Measurements from ENCODE around the gene GTF2B.
"Not testable (repeated sequence)": the region's sequence is repeated elsewhere in the genome, so short reads cannot be mapped to it uniquely, and the experiment has no call there.

GTF2B gene

DNA sequence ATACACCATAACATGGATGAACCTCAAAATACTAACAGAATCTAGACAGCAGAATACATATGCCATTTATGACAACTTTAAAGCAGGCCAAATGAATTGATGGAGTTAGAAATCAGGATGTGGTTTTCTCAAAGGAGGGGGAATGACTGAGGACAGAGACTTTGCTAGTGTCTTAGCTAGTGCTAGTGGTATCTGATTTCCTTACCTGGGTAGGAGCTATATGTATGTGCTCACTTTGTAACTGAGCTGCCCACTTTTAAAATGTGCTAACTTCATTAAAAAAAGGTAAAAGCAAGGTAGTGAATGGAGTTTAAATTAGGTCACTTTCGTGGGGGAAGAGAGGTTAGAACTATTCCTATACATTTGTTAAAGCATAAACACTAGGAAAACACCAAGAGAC, 2.6 kb downstream of the GTF2B start:
- no peak for DNase-seq (ENCODE audit: low spot score)
- in situ Hi-C loops (cut with MboI; ENCODE audit: low sequenced_read_pairs, unreplicated experiment) = no loop called here
- TF ChIP-seq, protein P1, sequence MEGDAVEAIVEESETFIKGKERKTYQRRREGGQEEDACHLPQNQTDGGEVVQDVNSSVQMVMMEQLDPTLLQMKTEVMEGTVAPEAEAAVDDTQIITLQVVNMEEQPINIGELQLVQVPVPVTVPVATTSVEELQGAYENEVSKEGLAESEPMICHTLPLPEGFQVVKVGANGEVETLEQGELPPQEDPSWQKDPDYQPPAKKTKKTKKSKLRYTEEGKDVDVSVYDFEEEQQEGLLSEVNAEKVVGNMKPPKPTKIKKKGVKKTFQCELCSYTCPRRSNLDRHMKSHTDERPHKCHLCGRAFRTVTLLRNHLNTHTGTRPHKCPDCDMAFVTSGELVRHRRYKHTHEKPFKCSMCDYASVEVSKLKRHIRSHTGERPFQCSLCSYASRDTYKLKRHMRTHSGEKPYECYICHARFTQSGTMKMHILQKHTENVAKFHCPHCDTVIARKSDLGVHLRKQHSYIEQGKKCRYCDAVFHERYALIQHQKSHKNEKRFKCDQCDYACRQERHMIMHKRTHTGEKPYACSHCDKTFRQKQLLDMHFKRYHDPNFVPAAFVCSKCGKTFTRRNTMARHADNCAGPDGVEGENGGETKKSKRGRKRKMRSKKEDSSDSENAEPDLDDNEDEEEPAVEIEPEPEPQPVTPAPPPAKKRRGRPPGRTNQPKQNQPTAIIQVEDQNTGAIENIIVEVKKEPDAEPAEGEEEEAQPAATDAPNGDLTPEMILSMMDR (IDR thresholded peaks at IDR 0.05; ENCODE audit: borderline replicate concordance, control extremely low read depth, extremely low read depth, insufficient read depth, missing control alignments) = no peak

DNA sequence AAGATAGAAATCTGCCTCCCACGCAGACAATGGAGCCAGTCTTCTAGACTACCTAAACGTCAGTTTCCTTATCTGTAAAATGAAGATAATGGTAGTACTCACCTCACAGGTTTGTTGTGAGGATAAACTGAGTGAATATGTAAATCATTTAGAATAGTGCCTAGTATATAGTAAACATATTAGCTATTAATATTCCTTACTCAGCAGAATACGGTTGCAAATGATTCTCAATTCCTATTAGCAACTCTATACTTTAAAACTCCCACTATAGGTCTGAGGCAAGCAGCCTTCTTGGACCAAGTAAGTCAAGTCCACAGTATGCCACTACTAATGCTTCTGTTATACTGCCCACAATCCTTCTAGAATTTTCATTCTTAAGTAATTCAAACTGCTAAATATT, 5.4 kb downstream of the GTF2B start:
- TF ChIP-seq, protein P1 (IDR thresholded peaks at IDR 0.05; ENCODE audit: borderline replicate concordance, control extremely low read depth, extremely low read depth, insufficient read depth, missing control alignments) = no peak
- DNase-seq (ENCODE audit: low spot score) = no peak
- in situ Hi-C loops (cut with MboI; ENCODE audit: low sequenced_read_pairs, unreplicated experiment) = no loop called here

DNA sequence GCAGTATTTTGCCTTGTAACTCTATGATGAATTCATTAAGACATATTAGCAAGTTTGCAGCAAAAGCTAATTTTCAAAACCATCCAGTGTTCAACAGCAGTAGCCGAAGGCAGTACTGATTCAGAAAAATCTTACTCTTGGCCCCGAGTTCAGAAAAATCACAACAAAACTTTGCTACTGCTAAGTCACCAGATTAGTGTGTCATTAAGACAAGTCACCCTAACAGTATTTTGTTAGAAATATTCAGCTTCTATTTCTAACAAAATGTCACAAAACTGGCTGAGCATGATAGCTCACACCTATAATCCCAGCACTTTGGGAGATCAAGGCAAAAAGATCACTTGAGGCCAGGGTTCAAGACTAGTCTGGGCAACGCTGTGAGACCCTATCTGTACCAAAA, 8.2 kb downstream of the GTF2B start:
- TF ChIP-seq, protein P1 (IDR thresholded peaks at IDR 0.05; ENCODE audit: borderline replicate concordance, control extremely low read depth, extremely low read depth, insufficient read depth, missing control alignments) = no peak
- in situ Hi-C loops (cut with MboI; ENCODE audit: low sequenced_read_pairs, unreplicated experiment) = no loop called here
- no peak for DNase-seq (ENCODE audit: low spot score)

DNA sequence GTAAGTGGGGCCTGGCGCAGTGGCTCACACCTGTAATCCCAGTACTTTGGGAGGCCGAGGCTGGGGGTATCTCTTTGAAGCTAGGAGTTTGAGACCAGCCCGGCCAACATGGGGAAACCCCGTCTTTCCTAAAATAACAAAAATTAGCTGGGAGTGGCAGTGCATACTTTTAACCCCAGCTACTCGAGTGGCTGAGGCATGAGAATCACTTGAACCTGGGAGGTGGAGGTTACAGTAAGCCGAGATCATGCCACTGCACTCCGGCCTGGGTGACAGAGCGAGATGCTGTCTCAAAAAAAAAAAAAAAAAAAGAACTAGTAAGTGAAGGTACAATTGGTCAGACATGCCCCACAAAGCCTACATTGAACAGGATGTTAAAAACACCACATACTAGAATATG, 10.7 kb downstream of the GTF2B start:
- in situ Hi-C loops (cut with MboI; ENCODE audit: low sequenced_read_pairs, unreplicated experiment); DNase-seq (ENCODE audit: low spot score): not testable (repeated sequence)

DNA sequence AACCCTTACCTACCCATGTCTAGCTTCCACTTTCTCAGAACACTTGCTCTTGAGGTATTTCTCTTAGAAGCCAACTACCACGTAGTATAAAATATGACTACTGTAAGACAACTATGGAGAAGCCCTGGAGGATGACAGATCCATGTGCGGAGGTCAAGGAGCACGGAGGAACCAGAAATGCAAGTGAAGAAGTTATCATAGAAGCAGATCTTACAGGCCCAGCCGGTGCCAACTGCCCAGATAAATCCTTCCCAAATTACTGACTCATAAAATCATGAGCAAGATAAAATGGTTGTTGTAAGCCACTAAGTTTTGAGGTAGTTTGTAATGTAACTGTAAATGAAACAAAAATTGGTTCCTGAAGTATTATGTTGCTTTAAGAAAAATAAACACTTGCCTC, 12.6 kb downstream of the GTF2B start:
- DNase-seq (ENCODE audit: low spot score) = no peak
- in situ Hi-C loops (cut with MboI; ENCODE audit: low sequenced_read_pairs, unreplicated experiment) = no loop called here

DNA sequence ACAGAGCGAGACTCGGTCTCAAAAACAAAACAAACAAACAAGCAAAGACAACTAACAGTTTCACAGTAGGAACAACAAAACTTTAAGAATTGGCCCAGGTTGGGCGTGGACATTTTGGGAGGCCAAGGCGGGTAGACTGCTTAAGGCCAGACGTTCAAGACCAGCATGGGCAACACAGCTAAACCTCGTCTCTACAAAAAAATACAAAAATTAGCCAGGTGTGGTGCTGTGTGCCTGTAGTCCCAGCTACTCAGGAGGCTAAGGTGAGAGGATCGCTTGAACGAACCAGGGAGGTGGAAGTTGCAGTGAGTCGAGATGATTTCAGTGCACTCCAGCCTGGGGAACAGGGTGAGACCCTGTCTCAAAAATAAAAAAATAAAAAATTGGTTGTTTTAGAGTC, 13.5 kb downstream of the GTF2B start:
- DNase-seq (ENCODE audit: low spot score) = no peak
- in situ Hi-C loops (cut with MboI; ENCODE audit: low sequenced_read_pairs, unreplicated experiment) = no loop called here
- TF ChIP-seq, protein P1 (IDR thresholded peaks at IDR 0.05; ENCODE audit: borderline replicate concordance, control extremely low read depth, extremely low read depth, insufficient read depth, missing control alignments) = no peak

More for the DNA sequence above, 12.6 kb downstream of the GTF2B start:
- TF ChIP-seq, protein P1 (IDR thresholded peaks at IDR 0.05; ENCODE audit: borderline replicate concordance, control extremely low read depth, extremely low read depth, insufficient read depth, missing control alignments) = no peak

DNA sequence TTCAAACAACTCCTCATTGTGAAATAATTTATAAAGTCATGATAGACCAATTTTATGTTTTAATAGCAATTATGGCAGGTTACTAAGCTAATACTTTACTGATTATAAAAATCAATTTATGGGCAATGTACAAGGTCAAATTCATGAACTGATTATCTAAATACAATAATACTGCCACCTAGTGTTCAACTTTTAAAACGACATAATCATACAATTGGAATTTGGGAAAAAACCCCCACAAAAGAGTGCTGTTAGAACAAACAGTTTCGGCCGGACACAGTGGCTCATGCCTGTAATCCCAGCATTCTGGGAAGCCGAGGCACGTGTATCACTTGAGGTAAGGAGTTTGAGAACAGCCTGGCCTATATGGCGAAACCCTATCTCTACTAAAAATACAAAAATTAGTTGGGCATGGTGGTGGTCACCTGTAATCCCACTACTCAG, 14.0 kb downstream of the GTF2B start:
- in situ Hi-C loops (cut with MboI; ENCODE audit: low sequenced_read_pairs, unreplicated experiment) = no loop called here
- TF ChIP-seq, protein P1 (IDR thresholded peaks at IDR 0.05; ENCODE audit: borderline replicate concordance, control extremely low read depth, extremely low read depth, insufficient read depth, missing control alignments) = peak; percentile 31
- DNase-seq (ENCODE audit: low spot score) = no peak
